ENCODE measurements around the gene ZNF619.
"Not testable (repeated sequence)": the region's sequence is repeated elsewhere in the genome, so short reads cannot be mapped to it uniquely, and the experiment has no call there.

Gene ZNF619

GRCh38 chr3:40476478-40477470 lies at the start of gene ZNF619:
TSS of gene ZNF619 (plus strand) at chr3:40477122. CDS start at chr3:40477980, 858 bp downstream.
- DNase-seq, result peak; percentile 53

- no peak for DNase-seq
Observed at GRCh38 chr3:40432793-40433192, 44.1 kb upstream of the ZNF619 start.

DNA sequence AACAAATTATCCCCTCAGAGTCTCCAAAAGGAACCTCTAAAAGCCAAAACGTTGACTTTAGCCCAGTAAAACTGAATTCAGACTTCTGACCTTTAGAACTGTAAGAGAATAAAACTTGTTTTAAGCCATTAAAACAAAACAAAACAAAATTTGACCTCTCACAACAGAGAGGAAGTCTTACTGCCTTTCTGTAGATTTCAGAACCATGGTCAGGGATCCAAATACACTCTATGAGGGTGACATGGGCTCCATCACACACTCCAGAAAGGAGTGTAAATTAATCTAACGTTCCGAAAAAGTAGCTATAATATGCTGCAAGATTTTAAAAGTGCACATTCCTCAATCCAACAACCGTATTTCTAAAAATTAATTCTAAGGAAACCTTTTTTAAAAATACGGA lies 39.0 kb upstream of the ZNF619 start:
- DNase-seq, result no peak

GRCh38 chr3:40445062-40445461 lies 31.9 kb upstream of the ZNF619 start:
- no peak for DNase-seq

GRCh38 chr3:40445880-40446279 lies 31.0 kb upstream of the ZNF619 start:
- DNase-seq, result no peak

DNA sequence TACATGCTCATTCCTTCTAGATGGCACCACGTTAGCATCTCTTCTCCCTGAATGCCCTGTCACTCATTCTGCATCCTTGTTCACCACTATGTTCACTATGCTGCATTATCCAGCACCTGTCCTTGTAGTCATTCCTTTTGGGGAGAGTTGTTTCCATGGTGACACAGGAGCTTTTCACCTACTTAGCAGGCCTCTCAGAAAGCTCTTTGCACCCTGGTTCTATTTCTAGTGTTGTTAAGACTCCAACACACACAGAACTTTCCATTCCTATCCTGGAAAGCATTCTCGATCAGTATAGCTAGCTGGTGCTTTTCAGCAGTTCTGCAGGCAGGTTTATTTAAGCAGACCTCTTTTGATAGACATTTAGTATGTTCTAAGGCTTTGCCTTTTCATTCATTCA lies 26.5 kb upstream of the ZNF619 start:
- no peak for DNase-seq

DNA sequence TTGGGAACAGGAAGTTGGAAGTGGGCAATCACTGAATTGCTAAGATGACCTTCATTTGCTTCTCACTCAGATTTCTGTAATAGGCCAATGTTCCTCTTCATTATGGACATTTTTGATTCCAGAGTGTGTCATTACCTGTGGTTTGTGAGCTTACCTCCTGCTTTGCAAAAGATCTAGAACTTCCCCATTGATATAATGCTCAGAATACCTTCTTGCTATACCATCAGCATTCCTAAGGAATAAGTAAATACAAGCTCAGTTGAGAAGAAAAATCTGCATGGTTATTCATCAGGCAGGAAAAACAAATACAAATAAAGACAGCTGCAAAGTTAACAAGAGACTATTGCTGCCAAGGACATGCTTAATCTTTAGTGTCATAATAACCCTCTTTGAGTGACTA lies 25.4 kb upstream of the ZNF619 start:
- no peak for DNase-seq

DNA sequence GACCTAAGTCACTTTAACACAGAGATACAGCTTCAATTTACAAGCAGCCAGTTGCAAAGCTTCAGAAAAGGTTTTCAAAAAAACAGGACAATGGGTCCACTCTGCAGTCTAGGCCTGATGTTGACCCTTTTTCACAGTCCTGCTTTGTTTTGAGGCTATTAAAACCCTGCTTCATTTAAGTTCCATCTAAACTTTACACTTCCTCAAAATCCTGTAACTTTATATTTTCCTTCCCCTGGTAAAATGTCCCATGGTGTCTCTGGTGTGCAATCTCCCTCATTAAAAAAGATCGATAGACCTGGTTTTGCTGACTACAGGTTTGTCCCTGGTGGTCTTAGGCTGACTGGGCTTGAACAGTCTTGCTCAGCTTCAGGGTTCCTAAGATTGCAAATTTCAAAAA lies 24.9 kb upstream of the ZNF619 start:
- DNase-seq, result no peak

DNA sequence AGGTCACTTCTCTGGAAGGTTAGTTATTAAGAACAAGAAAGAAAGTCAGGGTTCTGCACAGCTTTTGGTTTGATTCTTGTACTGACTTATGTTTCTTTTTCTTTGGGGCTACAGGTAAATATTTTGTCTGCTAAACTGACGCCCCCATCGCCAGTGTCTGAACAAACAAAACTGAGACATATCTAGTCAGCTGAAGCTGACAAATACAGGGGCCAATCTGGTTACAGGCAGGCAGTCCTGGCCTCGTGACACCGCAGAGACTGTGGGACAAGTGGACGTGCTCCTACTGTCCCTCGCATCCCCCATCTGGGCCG lies 24.4 kb upstream of the ZNF619 start:
- no peak for DNase-seq

DNA sequence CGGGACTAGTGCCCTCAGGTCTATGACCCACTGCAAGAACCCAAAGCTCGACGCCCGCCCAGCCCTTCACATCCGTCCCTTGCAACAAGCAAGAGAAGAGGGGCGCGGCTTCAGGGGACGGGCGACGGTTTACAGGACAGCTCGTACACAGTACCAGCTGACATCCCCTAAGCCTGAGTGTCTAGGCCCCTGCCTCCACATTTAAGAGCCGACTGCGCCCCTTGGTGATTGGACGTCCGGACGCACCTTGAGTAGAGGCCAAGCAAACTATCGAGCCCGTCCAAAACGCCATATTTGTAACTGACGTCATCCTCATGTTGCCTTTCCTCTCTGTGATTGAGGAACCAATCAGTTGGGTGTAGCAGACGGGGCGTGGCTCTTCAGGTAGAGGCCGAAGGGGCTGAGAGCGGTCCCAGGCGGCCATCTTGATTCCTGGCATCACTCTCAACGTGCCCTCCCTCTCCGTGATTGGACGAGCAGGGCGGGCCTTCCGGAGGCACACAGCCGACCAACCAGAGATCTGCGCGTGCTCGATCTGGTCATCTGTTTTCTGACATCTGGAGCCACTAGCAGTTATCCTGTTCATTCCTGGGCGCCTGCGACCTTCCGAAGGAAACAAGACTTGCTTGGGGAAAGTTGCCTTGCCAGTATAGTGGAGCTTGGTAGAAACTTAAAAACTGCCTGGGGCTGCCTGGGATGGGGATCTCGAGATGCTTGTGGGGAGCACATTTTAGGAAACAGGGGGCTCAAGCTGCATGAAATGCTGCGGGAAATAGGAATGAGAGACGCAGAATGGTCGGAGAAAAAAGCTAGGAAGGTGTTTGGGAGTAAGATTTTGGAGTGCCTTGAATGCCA lies 23.8 kb upstream of the ZNF619 start:
- peak; percentile 98 for DNase-seq

- no peak for DNase-seq
Observed at GRCh38 chr3:40453933-40454332, 23.0 kb upstream of the ZNF619 start.

DNA sequence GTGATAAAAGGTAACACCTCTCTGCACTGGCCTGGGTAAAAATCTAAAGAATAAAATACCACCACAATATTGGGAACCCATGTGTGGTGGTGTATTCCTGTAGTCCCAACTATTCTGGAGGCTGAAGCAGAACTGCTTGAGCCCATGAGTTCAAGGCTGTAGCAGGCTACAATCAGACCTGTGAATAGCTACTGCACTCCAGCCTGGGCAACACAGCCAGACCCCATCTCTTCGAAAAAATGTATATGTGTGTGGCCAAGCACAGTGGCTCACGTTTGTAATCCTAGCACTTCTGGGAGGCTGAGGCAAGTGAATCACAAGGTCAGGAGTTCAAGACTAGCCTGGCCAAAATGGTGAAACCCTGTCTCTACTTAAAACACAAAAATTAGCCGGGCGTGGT lies 21.6 kb upstream of the ZNF619 start:
- DNase-seq, result no peak

GRCh38 chr3:40456279-40456939 lies 20.5 kb upstream of the ZNF619 start:
- DNase-seq, result no peak

DNA sequence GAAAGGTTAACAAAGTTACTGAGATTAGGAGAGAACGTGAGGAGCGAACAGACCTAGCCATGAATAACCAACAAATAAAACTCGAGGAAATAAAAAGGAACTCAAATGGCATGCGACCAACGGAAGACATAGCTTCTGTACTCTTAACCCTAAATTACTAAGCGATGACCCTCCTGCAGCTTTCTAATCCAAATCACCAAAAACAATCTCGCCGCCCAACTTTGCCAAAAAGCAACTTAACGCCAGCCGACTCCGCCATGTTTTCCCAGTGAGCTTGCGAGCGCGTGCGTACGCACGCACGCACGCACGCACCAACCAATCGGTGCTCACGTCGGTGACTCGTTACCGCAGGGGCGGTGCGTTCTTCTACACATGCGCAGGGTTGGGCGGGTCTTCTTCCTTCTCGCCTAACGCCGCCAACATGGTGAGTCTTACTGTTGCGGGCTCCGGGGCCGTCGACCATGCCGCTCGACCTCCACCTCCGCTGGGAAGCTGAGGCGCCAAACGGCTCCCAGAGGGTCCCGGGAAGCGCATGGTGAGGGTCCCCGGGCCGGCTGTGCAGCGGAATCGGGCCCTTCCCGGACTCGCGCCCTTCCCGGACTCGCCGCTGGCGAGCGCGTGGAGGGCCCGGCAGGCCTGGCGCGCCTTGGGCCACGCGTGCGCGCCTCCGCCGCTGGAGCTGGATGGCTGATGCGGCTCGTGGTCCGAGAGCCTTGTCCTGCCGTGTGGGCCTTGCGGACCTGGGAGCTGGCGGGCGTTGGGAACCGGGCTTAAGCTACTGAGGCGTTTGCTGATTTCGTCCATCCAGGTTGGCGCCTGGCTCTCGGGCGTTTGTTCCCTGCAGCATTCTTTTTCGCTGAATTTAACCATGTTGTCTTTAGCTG lies 19.7 kb upstream of the ZNF619 start, which contains the start of gene RPL14:
Gene RPL14, plus strand, starts transcription at position 400 of the 884 bp plus-strand sequence. Its CDS starts 133 bp downstream, at position 533.
- peak; percentile 91 for DNase-seq

- no peak for DNase-seq
Observed at GRCh38 chr3:40458473-40458872, 18.4 kb upstream of the ZNF619 start.

GRCh38 chr3:40460481-40460880 lies 16.4 kb upstream of the ZNF619 start:
- not testable (repeated sequence) for DNase-seq

DNA sequence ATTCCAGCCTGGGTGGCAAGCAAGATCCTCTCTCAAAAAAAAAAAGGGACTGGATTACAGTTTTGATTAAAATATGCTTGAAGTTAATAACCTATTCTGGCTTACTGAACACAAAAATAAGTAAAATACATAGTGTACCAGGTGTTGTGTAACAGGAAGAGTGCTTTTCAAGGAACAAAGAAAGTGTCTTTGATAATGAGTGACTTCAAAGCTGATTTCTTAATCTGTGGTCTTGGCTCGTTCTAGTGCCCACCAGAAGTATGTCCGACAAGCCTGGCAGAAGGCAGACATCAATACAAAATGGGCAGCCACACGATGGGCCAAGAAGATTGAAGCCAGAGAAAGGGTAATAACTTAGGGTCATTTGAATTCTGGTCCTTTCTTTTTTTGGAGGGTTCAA lies 15.8 kb upstream of the ZNF619 start:
- DNase-seq, result no peak

GRCh38 chr3:40462838-40463237 lies 14.1 kb upstream of the ZNF619 start:
- not testable (repeated sequence) for DNase-seq

- no peak for DNase-seq
Observed at GRCh38 chr3:40463579-40463978, 13.3 kb upstream of the ZNF619 start.

GRCh38 chr3:40464339-40465110 lies 12.4 kb upstream of the ZNF619 start:
- DNase-seq, result no peak

GRCh38 chr3:40465111-40465407 lies 11.9 kb upstream of the ZNF619 start:
- no peak for DNase-seq

GRCh38 chr3:40465456-40465855 lies 11.5 kb upstream of the ZNF619 start:
- no peak for DNase-seq

Data from GDM1 (cell line).